ENCODE data around the gene ZNF525. TPM values are rescaled to one million over a fixed set of nuclear protein-coding genes. Genes with fewer than 3 reads are reported as not detected.

The ZNF525 gene
- total RNA-seq, 1 experiment from 2014 or later: 10.2 TPM

GRCh38 chr19:53388904-53389303 lies 23.4 kb downstream of the ZNF525 start:
- H3K4me3 ChIP-seq (replicated peaks in 1 of 2; ENCODE audit: low read depth in 1 of 2, low read length in 2 of 2): no peak overlapping the region
- H3K9ac ChIP-seq (ENCODE audit: low read length): no peak overlapping the region
- intact Hi-C loops (cut with micrococcal nuclease): no loop called here
- H3K36me3 ChIP-seq (ENCODE audit: control insufficient read depth in 1 of 2, insufficient read depth in 2 of 2, low read length in 2 of 2): 0 out of 4 replicates have a peak, but pooled peaks cover 0 to 3% of the 10 kb centered on the region in 2 experiments
- no peak for DNase-seq (ENCODE audit: low read depth, low spot score)
- TF ChIP-seq FOSL1 (IDR thresholded peaks at IDR 0.05; ENCODE audit: low read depth): no peak
- no peak for TF ChIP-seq ZFX (IDR thresholded peaks at IDR 0.05)
- TF ChIP-seq MAX (IDR thresholded peaks at IDR 0.05): no peak
- no peak for TF ChIP-seq ELF1 (IDR thresholded peaks at IDR 0.05; ENCODE audit: borderline replicate concordance, low read depth)
- TF ChIP-seq SP1 (IDR thresholded peaks at IDR 0.05; ENCODE audit: low read depth): no peak
- TF ChIP-seq REST (IDR thresholded peaks at IDR 0.05; ENCODE audit: low read depth): no peak
- TF ChIP-seq TCF7L2 (IDR thresholded peaks at IDR 0.05; ENCODE audit: borderline replicate concordance, extremely low read depth, insufficient read depth, insufficient read length): no peak
- no peak for TF ChIP-seq EGR1 (IDR thresholded peaks at IDR 0.05; ENCODE audit: low read depth)
- no peak for TF ChIP-seq EZH2phosphoT487 (IDR thresholded peaks at IDR 0.05; ENCODE audit: borderline replicate concordance)
- TF ChIP-seq CBX3 (IDR thresholded peaks at IDR 0.05; ENCODE audit: low read depth): no peak
- TF ChIP-seq RAD21 (IDR thresholded peaks at IDR 0.05; ENCODE audit: low read depth): no peak
- no peak for TF ChIP-seq ZNF274 (IDR thresholded peaks at IDR 0.05; ENCODE audit: low read depth, low read length)
- no peak for TF ChIP-seq POLR2A (IDR thresholded peaks at IDR 0.05; ENCODE audit: borderline replicate concordance, extremely low read depth, insufficient read depth, insufficient read length)
- TF ChIP-seq ZBTB33 (IDR thresholded peaks at IDR 0.05; ENCODE audit: extremely low read depth, insufficient replicate concordance, low read length): no peak
- TF ChIP-seq EZH2 (IDR thresholded peaks at IDR 0.05): no peak
- no peak for TF ChIP-seq ATF3 (IDR thresholded peaks at IDR 0.05)
- TF ChIP-seq SRF (IDR thresholded peaks at IDR 0.05; ENCODE audit: low read depth): no peak
- TF ChIP-seq SIN3A (IDR thresholded peaks at IDR 0.05; ENCODE audit: low read depth): no peak
- no peaks in the 10 kb centered on the region for H4K20me1 ChIP-seq (ENCODE audit: insufficient read depth)
- no peak overlapping the region for H3K4me2 ChIP-seq (ENCODE audit: low read length)
- no peak overlapping the region for H2AFZ ChIP-seq (ENCODE audit: low read depth, low read length, poor library complexity, severe bottlenecking)
- no TSS peak for BruUV-seq (replicated peaks)
- H3K79me2 ChIP-seq (ENCODE audit: insufficient read depth, low read length): no peaks in the 10 kb centered on the region
- ChIA-PET RAD21 (ENCODE audit: low non-redundant PET in 1 of 2, low total read pairs in 2 of 2, uncharacterized antibody in 2 of 2, unreplicated experiment in 2 of 2) (no interaction called here), POLR2A (no interaction called here), CTCF (no interaction called here)
- no peak overlapping the region for H3K27ac ChIP-seq (ENCODE audit: low read depth, low read length)
- no peaks in the 10 kb centered on the region for H3K4me1 ChIP-seq (ENCODE audit: control insufficient read depth in 1 of 2, insufficient read depth in 2 of 2, low read length in 2 of 2)
- H3K9me2 ChIP-seq (ENCODE audit: insufficient read depth): no peaks in the 10 kb centered on the region
- ATAC-seq: no peak
- H3K27me3 ChIP-seq (ENCODE audit: insufficient read depth, low read length): no peaks in the 10 kb centered on the region
- H3K9me3 ChIP-seq (ENCODE audit: control insufficient read depth in 1 of 2, insufficient read depth in 1 of 2, low read depth in 1 of 2, low read length in 2 of 2): peaks cover 14 to 19% of the 10 kb centered on the region in 2 experiments; a peak in 2 of 4 replicates

Measured in HCT116 (cell line).